ENCODE measurements around the gene CHST1.

The CHST1 gene

DNA sequence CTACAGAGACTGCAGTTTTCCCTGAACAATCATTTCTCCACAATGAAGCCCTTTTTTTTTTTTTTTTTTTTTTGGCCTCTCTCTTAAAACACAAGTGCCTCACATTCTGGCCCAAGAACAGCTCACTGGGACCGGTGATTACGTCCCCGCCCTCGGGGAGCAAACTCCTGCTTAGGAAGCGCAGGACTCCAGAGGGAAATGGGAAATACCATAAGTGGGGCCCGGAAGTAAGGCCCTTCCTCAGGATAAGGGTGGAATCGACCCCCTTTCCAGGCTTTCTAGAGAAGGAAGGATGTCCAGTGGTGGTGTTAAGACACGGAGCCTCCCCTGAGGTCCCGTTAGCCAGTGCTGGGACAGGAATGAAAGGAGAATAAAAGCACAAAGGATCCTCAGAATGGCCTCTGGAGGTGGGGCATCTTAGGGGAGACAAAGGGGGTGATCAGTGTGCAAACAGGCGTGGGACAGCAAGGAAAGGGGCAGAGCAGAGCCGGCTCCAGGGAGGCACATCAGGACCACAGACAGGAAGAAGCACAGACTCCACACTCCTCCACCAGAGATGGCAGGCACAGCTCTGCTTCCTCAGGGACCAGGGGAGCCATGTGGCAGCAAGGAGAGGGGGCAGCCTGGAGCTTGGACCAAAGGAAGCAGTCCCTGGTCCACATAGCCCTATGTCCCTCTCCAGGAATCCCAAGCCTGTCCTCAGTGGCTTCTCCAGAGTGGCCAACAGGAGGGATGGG, 61.3 kb downstream of the CHST1 start:
- no peak for DNase-seq

DNA sequence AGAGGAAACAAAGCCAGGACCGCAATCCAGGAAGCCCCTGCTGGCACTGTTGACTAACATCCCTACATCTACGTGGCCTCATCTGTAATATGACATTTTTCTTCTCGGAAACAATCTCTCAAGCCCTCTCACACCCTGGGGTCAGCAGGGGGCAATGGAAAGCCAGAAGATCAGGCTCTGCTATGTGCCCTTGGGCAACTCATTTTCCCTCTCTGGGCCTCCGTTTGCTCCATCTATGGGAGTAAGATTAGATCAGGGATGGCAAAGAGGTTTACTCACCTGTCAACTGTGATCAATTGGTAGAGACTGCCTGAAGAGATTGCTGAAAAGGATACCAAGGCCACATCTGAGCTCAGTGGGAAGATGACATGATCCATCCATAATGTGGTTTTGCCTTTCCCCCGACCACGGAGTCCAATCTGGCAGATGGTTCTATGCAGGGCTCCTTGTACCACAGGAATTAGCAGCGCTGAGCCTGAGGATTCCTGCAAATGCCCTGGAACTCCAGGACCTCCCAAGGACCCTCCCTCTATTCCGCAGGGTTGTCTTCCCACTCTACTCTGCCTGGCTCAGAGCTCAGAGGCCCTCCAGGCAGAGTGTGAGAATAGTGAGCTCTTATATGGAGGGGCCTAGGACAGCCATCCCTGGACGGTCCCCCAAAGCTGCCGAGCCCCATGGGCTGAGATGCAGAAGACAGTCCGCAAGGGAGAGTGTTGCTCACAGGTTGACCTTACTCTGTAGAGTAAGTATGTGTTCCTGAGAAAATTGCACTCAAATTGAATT, 66.1 kb downstream of the CHST1 start:
- DNase-seq = no peak

Data from NCI-H524 treated with DMSO at 0.1 percent for 48 hours (cell line).